ENCODE data around the gene PUSL1. TPM values are rescaled to one million over a fixed set of nuclear protein-coding genes. Genes with fewer than 3 reads are reported as not detected.

Gene PUSL1
- total RNA-seq, 1 donor from 2014 or later = 21.5 TPM

- Mint-ChIP-seq H3K36me3 (ENCODE audit: unreplicated experiment) (no peaks in the 10 kb centered on the region), H3K9me3 (ENCODE audit: unreplicated experiment) (no peaks in the 10 kb centered on the region), H3K27ac (ENCODE audit: unreplicated experiment) (no peak overlapping the region), H3K27me3 (ENCODE audit: unreplicated experiment) (no peaks in the 10 kb centered on the region), H3K4me3 (ENCODE audit: unreplicated experiment) (peak overlapping the region; percentile 68), H3K4me1 (ENCODE audit: unreplicated experiment) (peaks cover 35% of the 10 kb centered on the region)
- no peak for DNase-seq (ENCODE audit: extremely low spot score, unreplicated experiment)
- no peak for TF ChIP-seq CTCF (IDR thresholded peaks at IDR 0.05)
Measured at GRCh38 chr1:1326075-1326605, 17.7 kb downstream of the PUSL1 start.

- no peak for TF ChIP-seq CTCF (IDR thresholded peaks at IDR 0.05)
- H3K9me3 Mint-ChIP-seq (ENCODE audit: unreplicated experiment) = no peaks in the 10 kb centered on the region
- no peak overlapping the region for H3K4me3 Mint-ChIP-seq (ENCODE audit: unreplicated experiment)
- H3K4me1 Mint-ChIP-seq (ENCODE audit: unreplicated experiment) = peaks cover 36% of the 10 kb centered on the region
- no peaks in the 10 kb centered on the region for H3K36me3 Mint-ChIP-seq (ENCODE audit: unreplicated experiment)
- DNase-seq (ENCODE audit: extremely low spot score, unreplicated experiment) = no peak
- no peak overlapping the region for H3K27ac Mint-ChIP-seq (ENCODE audit: unreplicated experiment)
- H3K27me3 Mint-ChIP-seq (ENCODE audit: unreplicated experiment) = no peaks in the 10 kb centered on the region
Measured at GRCh38 chr1:1327291-1327690, 18.9 kb downstream of the PUSL1 start.

- Mint-ChIP-seq H3K36me3 (ENCODE audit: unreplicated experiment) (no peaks in the 10 kb centered on the region), H3K4me1 (ENCODE audit: unreplicated experiment) (peaks cover 31% of the 10 kb centered on the region), H3K27ac (ENCODE audit: unreplicated experiment) (no peak overlapping the region), H3K4me3 (ENCODE audit: unreplicated experiment) (no peak overlapping the region), H3K9me3 (ENCODE audit: unreplicated experiment) (no peaks in the 10 kb centered on the region), H3K27me3 (ENCODE audit: unreplicated experiment) (no peaks in the 10 kb centered on the region)
- TF ChIP-seq CTCF (IDR thresholded peaks at IDR 0.05) = no peak
- no peak for DNase-seq (ENCODE audit: extremely low spot score, unreplicated experiment)
Measured at GRCh38 chr1:1328254-1328653, 19.9 kb downstream of the PUSL1 start.

- H3K27ac Mint-ChIP-seq (ENCODE audit: unreplicated experiment) = no peak overlapping the region
- no peak overlapping the region for H3K4me3 Mint-ChIP-seq (ENCODE audit: unreplicated experiment)
- H3K36me3 Mint-ChIP-seq (ENCODE audit: unreplicated experiment) = no peaks in the 10 kb centered on the region
- no peaks in the 10 kb centered on the region for H3K27me3 Mint-ChIP-seq (ENCODE audit: unreplicated experiment)
- H3K4me1 Mint-ChIP-seq (ENCODE audit: unreplicated experiment) = peaks cover 26% of the 10 kb centered on the region
- TF ChIP-seq CTCF (IDR thresholded peaks at IDR 0.05) = no peak
- no peak for DNase-seq (ENCODE audit: extremely low spot score, unreplicated experiment)
- no peaks in the 10 kb centered on the region for H3K9me3 Mint-ChIP-seq (ENCODE audit: unreplicated experiment)
Measured at GRCh38 chr1:1329304-1330210, 21.2 kb downstream of the PUSL1 start.

- no peak for TF ChIP-seq CTCF (IDR thresholded peaks at IDR 0.05)
- DNase-seq (ENCODE audit: extremely low spot score, unreplicated experiment) = no peak
- no peaks in the 10 kb centered on the region for H3K9me3 Mint-ChIP-seq (ENCODE audit: unreplicated experiment)
- H3K27me3 Mint-ChIP-seq (ENCODE audit: unreplicated experiment) = no peaks in the 10 kb centered on the region
- no peaks in the 10 kb centered on the region for H3K36me3 Mint-ChIP-seq (ENCODE audit: unreplicated experiment)
- peaks cover 22% of the 10 kb centered on the region for H3K4me1 Mint-ChIP-seq (ENCODE audit: unreplicated experiment)
- peak overlapping the region; percentile 89 for H3K27ac Mint-ChIP-seq (ENCODE audit: unreplicated experiment)
- peak overlapping the region; percentile 4 for H3K4me3 Mint-ChIP-seq (ENCODE audit: unreplicated experiment)
Measured at GRCh38 chr1:1330366-1331067, 22.1 kb downstream of the PUSL1 start.
